Heart right ventricle (tissue), 16 donors: ENCODE data around the gene ABLIM1. TPM values are rescaled to one million over a fixed set of nuclear protein-coding genes. Genes with fewer than 3 reads are reported as not detected.

Experiments
- ATAC-seq, 8 donors: fragments of 200-7000 bp; cut with Tn5 transposase; one replicate each; pipeline ENCODE4 v1.9.1; 2020; ENCODE audit warnings: mild to moderate bottlenecking in 8 of 8, moderate library complexity in 8 of 8, moderate number of reproducible peaks in 1 of 8
- DNase-seq, 2 donors: peaks; one replicate each; pipeline ENCODE4 v3.0.0-alpha.2; 2020
- H3K27ac ChIP-seq, 10 donors: fragments of 200-600 bp; sonication (generic) in 2 of 10; one replicate each; pipeline versions ENCODE4 v1.5.0 to v1.8.0; 2020 to 2022; ENCODE audit warnings: mild to moderate bottlenecking in 3 of 10
- H3K27me3 ChIP-seq, 7 donors: fragments of 200-600 bp; one replicate each; pipeline ENCODE4 v1.8.0; 2021 to 2022; ENCODE audit warnings: mild to moderate bottlenecking in 2 of 7
- H3K36me3 ChIP-seq, 9 donors: fragments of 200-600 bp; sonication (generic) in 1 of 9; one replicate each; pipeline versions ENCODE4 v1.5.0 to v1.8.0; 2020 to 2022; ENCODE audit warnings: mild to moderate bottlenecking in 2 of 9
- H3K4me1 ChIP-seq, 9 donors: fragments of 200-600 bp; sonication (generic) in 1 of 9; one replicate each; pipeline versions ENCODE4 v1.5.0 to v1.8.0; 2020 to 2022; ENCODE audit warnings: mild to moderate bottlenecking in 4 of 9
- H3K4me3 ChIP-seq, 10 donors: fragments of 200-600 bp; sonication (generic) in 2 of 10; one replicate each; pipeline versions ENCODE4 v1.5.0 to v1.8.0; 2020 to 2022; ENCODE audit warnings: mild to moderate bottlenecking in 7 of 10, moderate library complexity in 2 of 10
- H3K9me3 ChIP-seq, 11 donors: fragments of 200-600 bp in 10 of 11; sonication (generic) in 2 of 11; one replicate each; pipeline versions ENCODE4 v1.5.0 to v1.8.0; 2013 to 2022; ENCODE audit warnings: mild to moderate bottlenecking in 2 of 11, control low read depth in 1 of 11, moderate library complexity in 1 of 11
- CTCF ChIP-seq, 9 donors: fragments of 200-600 bp; sonication (generic) in 2 of 9; IDR thresholded peaks; one replicate each; pipeline versions ENCODE4 v1.5.0 to v1.8.0; 2021 to 2022; ENCODE audit warnings: antibody characterized with exemption in 9 of 9, mild to moderate bottlenecking in 5 of 9, moderate library complexity in 1 of 9
- WGBS, 2 donors: extraction: QIAGEN DNeasy Blood & Tissue Kit; methylation state at CpG; one replicate each; pipeline ENCODE4 v1.1.7; 2013; ENCODE audit warnings: inconsistent platforms in 1 of 2; 5-methylcytosine and 5-hydroxymethylcytosine counted together
- intact Hi-C, 10 donors: fragments of 100-400 bp; cut with DNase I; formaldehyde crosslinking; loops; one replicate each; pipeline versions ENCODE4 v1.11.1 to v1.14.2; 2022
- polyA plus RNA-seq, 2 donors: library from polyadenylated mRNA; stranded (reverse); fragments of 200-250 nt; gene quantifications; one replicate each; pipeline ENCODE4 v1.2.3, GENCODE V29; 2013
- total RNA-seq, 10 donors: library from RNA; stranded (reverse); fragmentation: NEBNext Ultra II Directional in 3 of 10; extraction: Animal tissue kit (Norgen Biotek cat#: 25700) in 3 of 10; gene quantifications; one replicate each; pipeline versions ENCODE4 v1.2.1 to v1.2.4, GENCODE V29; 2021 to 2023
- donor health status: Arrhythmogenic right ventricular cardiomyopathy.
- donor health status: ischemic (EF 13 %, LVEDD 7.1; RV severe dilation, severe dysfunction).
- donor health status: healthy with polysubstance abuse.
- donor health status: DM: no; HTN: yes; CAD: no.
- donor health status: DM: no; HTN: no; CAD: no.
- donor health status: ischemic (EF 25% LVEDD 6.9; RV normal size, moderate dysfunction).
- donor health status: ischemic (EF 25% LVEDD 5.7; RV mildly dilated, moderate dysfunction).
- donor health status: healthy.
- donor health status: DM: yes; HTN: yes; CAD: no.
- donor health status: Ischemic cardiomyopathy.
- donor health status: ischemic (EF 35%, LVEDD 5.7; RV mildly dilated, moderate dysfunction).
- donor health status: nonischemic (EF 11% LVEDD 7.7; RV severe dilation, severe dysfunction).
- donor health status: DM: yes; HTN: yes; CAD: no.
- donor health status: PGD.
- donor health status: ischemic (EF 29% LVEDD 5.4; RV normal size, mild dysfunction).
- donor health status: nonischemic (EF 23%, LVEDD 6.1; RV moderate dilation, normal function).

The ABLIM1 gene
- total and polyA plus RNA-seq, 12 donors: 119 to 816 (median 600) TPM

- peaks cover 0 to 54% (median 8%) of the 10 kb centered on the region in 7 donors for H3K27me3 ChIP-seq
- H3K27ac ChIP-seq: peak overlapping the region in 3 of 10 donors; percentile 66 to 82 (median 72)
- intact Hi-C loops: no loop called here
- peaks cover 2 to 59% (median 32%) of the 10 kb centered on the region in 9 donors for H3K4me1 ChIP-seq
- DNase-seq (no peak), ATAC-seq (no peak)
- peak overlapping the region in 9 of 10 donors; percentile 50 to 70 (median 68) for H3K4me3 ChIP-seq
- 35 to 57% methylated on average over 16 of the region's 16 CpGs for WGBS, 2 donors
- no peaks in the 10 kb centered on the region for H3K9me3 ChIP-seq
- TF ChIP-seq CTCF (IDR thresholded peaks at IDR 0.05): no peak
- no peaks in the 10 kb centered on the region for H3K36me3 ChIP-seq
These were observed 253.1 kb downstream of the ABLIM1 start for GRCh38 chr10:114405011-114405350.

- no peak for TF ChIP-seq CTCF (IDR thresholded peaks at IDR 0.05)
- peaks cover 0 to 54% (median 8%) of the 10 kb centered on the region in 7 donors for H3K27me3 ChIP-seq
- H3K4me3 ChIP-seq: peak within 1 kb of the TSS; percentile 50 to 70 (median 62)
- peak; percentile 68 to 85 (median 78) for ATAC-seq
- DNase-seq: peak in 1 of 2 donors; percentile 58
- H3K27ac ChIP-seq: peak within 1 kb of the TSS in 9 of 10 donors; percentile 41 to 82 (median 63)
- 1 to 2% methylated on average over 74 to 88 of the region's 88 CpGs for WGBS, 2 donors
- H3K9me3 ChIP-seq: no peaks in the 10 kb centered on the region
- H3K4me1 ChIP-seq: peaks cover 2 to 62% (median 38%) of the 10 kb centered on the region in 9 donors
- no peaks in the 10 kb centered on the region for H3K36me3 ChIP-seq
- intact Hi-C loops: loop anchor here in 4 of 10 donors (5.0 kb wide), 2 partner anchors 72 to 102 kb away; no protein-coding TSS in a partner anchor
These were observed 253.7 kb downstream of the ABLIM1 start, which contains the start of gene AFAP1L2 for GRCh38 chr10:114404171-114405010. AFAP1L2 (minus strand) TSS chr10:114404502; CDS start chr10:114404455, 47 bp downstream.

DNA sequence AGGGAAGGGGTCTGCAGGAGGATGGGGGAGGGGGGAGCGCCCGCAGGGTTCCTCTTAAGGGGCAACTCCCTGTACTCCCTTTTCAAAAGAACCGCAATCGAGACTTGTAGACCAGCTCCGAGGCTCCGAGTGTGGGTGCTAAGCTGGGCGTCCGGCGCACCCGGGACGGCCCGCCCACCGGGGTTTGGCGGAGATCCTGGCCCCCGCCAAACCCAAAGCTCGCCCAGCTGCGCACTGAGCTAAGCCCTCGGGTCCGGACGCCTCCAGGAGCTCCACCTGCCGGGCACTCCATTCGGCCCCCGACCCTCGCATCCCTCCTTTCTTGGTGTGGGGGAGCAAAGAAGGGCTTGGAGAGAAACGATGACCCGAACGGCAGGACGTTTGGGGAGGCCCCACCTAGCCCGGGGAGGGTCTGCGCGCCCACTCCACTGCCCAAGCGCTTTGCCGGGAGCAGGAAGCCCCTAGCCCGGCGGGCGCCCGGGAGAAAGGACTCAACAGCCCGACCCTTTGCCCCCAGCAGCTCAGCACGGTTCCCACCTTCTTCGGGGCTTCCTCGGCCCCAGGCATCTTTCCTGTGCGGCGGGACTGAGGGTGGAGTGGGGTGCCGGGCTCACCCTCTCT, 254.4 kb downstream of the ABLIM1 start:
- Histone ChIP-seq H3K36me3 (no peaks in the 10 kb centered on the region), H3K27ac (peak overlapping the region in 9 of 10 donors; percentile 41 to 82 (median 63)), H3K9me3 (no peaks in the 10 kb centered on the region), H3K27me3 (peaks cover 0 to 61% (median 8%) of the 10 kb centered on the region in 7 donors), H3K4me1 (peaks cover 2 to 63% (median 44%) of the 10 kb centered on the region in 9 donors), H3K4me3 (peak overlapping the region; percentile 50 to 70 (median 62))
- ATAC-seq (peak; percentile 50 to 81 (median 70)), DNase-seq (peak in 1 of 2 donors; percentile 51)
- WGBS, 2 donors: 0 to 1% methylated on average over 43 to 44 of the region's 44 CpGs
- peak in 7 of 9 donors; percentile 18 to 58 (median 33) for TF ChIP-seq CTCF (IDR thresholded peaks at IDR 0.05)
- intact Hi-C loops: loop anchor here in 4 of 10 donors (5.0 kb wide), 2 partner anchors 71 to 101 kb away; no protein-coding TSS in a partner anchor
